ENCODE measurements around the gene CD74. TPM values are rescaled to one million over a fixed set of nuclear protein-coding genes. Genes with fewer than 3 reads are reported as not detected.

CD74 gene
- total and polyA plus RNA-seq, 4 donors, result 176 to 327 (median 257) TPM

GRCh38 chr5:150400316-150401075, 12.2 kb downstream of the CD74 start (continued):
- no peak for TF ChIP-seq CTCF (IDR thresholded peaks at IDR 0.05; ENCODE audit: low read depth, low read length, missing input control)
- no peak for TF ChIP-seq FOXA2 (IDR thresholded peaks at IDR 0.05)
- no peak for TF ChIP-seq NR2F2 (IDR thresholded peaks at IDR 0.05)

DNA sequence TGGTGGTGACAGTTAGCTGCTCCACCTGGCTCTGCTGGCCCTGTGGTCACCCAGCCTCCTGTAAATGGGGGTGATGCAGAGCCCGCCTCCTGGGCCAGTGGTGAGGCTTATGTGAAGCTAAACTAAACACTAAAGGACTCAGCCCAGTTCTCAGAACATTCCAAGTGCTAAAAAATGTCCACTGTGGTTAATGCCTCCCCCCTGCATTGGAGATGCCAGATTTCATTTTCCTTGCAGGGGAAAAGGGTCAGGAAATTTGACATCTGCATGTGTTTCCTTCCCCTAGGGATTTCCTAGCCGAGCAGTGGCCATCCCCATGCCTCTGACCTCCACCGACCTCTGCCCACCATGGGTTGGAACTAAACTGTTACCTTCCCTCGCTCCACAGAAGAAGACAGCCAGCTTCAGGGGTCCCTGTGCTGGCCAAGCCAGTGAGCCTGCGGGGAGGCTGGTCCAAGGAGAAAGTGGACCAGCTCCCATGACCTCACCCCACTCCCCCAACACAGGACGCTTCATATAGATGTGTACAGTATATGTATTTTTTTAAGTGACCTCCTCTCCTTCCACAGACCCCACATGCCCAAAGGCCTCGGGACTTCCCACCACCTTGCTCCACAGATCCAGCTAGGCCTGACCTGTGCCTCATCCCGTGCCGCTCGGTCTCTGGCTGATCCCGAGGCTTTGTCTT, 13.0 kb downstream of the CD74 start:
- Histone ChIP-seq H3K36me3 (ENCODE audit: control insufficient read depth in 4 of 4, insufficient read depth in 3 of 4, low read depth in 1 of 4, low read length in 3 of 4) (peaks cover 4 to 50% (median 30%) of the 10 kb centered on the region in 4 donors), H3K9ac (ENCODE audit: low read depth in 1 of 2, low read length in 2 of 2) (no peak overlapping the region), H3K27me3 (ENCODE audit: control insufficient read depth in 4 of 4, insufficient read depth in 4 of 4, low read length in 3 of 4) (no peaks in the 10 kb centered on the region), H3K4me1 (ENCODE audit: control insufficient read depth in 4 of 4, insufficient read depth in 4 of 4, low read length in 3 of 4) (no peaks in the 10 kb centered on the region), H3K9me3 (ENCODE audit: control insufficient read depth in 4 of 4, low read length in 3 of 4) (no peaks in the 10 kb centered on the region), H3K27ac (ENCODE audit: low read depth in 1 of 2, low read length in 2 of 2) (no peak overlapping the region), H3K4me3 (ENCODE audit: low read depth in 1 of 3, low read length in 3 of 3) (no peak overlapping the region)
- DNase-seq (ENCODE audit: low spot score), result no peak
- TF ChIP-seq, protein P1, sequence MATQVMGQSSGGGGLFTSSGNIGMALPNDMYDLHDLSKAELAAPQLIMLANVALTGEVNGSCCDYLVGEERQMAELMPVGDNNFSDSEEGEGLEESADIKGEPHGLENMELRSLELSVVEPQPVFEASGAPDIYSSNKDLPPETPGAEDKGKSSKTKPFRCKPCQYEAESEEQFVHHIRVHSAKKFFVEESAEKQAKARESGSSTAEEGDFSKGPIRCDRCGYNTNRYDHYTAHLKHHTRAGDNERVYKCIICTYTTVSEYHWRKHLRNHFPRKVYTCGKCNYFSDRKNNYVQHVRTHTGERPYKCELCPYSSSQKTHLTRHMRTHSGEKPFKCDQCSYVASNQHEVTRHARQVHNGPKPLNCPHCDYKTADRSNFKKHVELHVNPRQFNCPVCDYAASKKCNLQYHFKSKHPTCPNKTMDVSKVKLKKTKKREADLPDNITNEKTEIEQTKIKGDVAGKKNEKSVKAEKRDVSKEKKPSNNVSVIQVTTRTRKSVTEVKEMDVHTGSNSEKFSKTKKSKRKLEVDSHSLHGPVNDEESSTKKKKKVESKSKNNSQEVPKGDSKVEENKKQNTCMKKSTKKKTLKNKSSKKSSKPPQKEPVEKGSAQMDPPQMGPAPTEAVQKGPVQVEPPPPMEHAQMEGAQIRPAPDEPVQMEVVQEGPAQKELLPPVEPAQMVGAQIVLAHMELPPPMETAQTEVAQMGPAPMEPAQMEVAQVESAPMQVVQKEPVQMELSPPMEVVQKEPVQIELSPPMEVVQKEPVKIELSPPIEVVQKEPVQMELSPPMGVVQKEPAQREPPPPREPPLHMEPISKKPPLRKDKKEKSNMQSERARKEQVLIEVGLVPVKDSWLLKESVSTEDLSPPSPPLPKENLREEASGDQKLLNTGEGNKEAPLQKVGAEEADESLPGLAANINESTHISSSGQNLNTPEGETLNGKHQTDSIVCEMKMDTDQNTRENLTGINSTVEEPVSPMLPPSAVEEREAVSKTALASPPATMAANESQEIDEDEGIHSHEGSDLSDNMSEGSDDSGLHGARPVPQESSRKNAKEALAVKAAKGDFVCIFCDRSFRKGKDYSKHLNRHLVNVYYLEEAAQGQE (IDR thresholded peaks at IDR 0.05), result no peak
- TF ChIP-seq GABPA (IDR thresholded peaks at IDR 0.05 in 1 of 2, conservative IDR thresholded peaks at IDR 0.05 in 1 of 2) (no peak), RAD21 (IDR thresholded peaks at IDR 0.05) (no peak), JUND (IDR thresholded peaks at IDR 0.05) (no peak), FOXA1 (IDR thresholded peaks at IDR 0.05) (no peak), HNF4G (IDR thresholded peaks at IDR 0.05) (no peak), MAX (IDR thresholded peaks at IDR 0.05) (no peak), HNF4A (conservative IDR thresholded peaks at IDR 0.05) (no peak), YY1 (IDR thresholded peaks at IDR 0.05) (no peak), TAF1 (conservative IDR thresholded peaks at IDR 0.05) (no peak), FOXA2 (IDR thresholded peaks at IDR 0.05) (no peak), NR2F2 (IDR thresholded peaks at IDR 0.05) (no peak), CTCF (IDR thresholded peaks at IDR 0.05; ENCODE audit: low read depth, low read length, missing input control) (no peak), SP1 (IDR thresholded peaks at IDR 0.05) (no peak), EGR1 (IDR thresholded peaks at IDR 0.05; ENCODE audit: low read depth in 2 of 2) (no peak), RXRA (IDR thresholded peaks at IDR 0.05) (no peak), ATF3 (IDR thresholded peaks at IDR 0.05) (no peak)
- TF ChIP-seq, protein P2, sequence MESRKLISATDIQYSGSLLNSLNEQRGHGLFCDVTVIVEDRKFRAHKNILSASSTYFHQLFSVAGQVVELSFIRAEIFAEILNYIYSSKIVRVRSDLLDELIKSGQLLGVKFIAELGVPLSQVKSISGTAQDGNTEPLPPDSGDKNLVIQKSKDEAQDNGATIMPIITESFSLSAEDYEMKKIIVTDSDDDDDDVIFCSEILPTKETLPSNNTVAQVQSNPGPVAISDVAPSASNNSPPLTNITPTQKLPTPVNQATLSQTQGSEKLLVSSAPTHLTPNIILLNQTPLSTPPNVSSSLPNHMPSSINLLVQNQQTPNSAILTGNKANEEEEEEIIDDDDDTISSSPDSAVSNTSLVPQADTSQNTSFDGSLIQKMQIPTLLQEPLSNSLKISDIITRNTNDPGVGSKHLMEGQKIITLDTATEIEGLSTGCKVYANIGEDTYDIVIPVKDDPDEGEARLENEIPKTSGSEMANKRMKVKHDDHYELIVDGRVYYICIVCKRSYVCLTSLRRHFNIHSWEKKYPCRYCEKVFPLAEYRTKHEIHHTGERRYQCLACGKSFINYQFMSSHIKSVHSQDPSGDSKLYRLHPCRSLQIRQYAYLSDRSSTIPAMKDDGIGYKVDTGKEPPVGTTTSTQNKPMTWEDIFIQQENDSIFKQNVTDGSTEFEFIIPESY (IDR thresholded peaks at IDR 0.05), result no peak
- 92% methylated on average over 11 of the region's 11 CpGs for WGBS
